ENCODE results near the gene ZNF205.

Gene ZNF205

DNA sequence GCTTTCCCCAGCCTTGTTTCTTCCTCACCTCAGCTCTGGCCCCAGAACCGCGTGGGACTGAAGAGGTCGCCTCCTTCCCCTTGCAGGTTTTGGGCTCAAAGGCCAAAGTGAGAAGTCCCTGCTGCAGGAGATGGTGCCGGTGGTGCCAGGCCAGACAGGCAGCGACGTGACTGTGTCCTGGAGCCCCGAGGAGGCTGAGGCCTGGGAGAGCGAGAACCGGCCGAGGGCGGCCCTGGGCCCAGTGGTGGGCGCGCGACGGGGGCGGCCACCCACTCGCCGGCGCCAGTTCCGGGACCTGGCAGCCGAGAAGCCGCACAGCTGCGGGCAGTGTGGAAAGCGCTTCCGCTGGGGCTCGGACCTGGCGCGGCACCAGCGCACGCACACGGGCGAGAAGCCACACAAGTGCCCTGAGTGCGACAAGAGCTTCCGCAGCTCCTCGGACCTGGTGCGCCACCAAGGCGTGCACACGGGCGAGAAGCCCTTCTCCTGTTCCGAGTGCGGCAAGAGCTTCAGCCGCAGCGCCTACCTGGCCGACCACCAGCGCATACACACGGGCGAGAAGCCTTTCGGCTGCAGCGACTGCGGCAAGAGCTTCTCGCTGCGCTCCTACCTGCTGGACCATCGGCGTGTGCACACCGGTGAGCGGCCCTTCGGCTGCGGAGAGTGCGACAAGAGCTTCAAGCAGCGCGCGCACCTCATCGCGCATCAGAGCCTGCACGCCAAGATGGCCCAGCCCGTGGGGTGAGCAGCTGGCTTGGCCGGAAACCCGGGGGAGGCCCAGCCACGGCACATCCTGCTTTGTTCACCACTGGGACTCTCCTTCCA, 28.4 kb downstream of the ZNF205 start:
- TF ChIP-seq, protein P1, sequence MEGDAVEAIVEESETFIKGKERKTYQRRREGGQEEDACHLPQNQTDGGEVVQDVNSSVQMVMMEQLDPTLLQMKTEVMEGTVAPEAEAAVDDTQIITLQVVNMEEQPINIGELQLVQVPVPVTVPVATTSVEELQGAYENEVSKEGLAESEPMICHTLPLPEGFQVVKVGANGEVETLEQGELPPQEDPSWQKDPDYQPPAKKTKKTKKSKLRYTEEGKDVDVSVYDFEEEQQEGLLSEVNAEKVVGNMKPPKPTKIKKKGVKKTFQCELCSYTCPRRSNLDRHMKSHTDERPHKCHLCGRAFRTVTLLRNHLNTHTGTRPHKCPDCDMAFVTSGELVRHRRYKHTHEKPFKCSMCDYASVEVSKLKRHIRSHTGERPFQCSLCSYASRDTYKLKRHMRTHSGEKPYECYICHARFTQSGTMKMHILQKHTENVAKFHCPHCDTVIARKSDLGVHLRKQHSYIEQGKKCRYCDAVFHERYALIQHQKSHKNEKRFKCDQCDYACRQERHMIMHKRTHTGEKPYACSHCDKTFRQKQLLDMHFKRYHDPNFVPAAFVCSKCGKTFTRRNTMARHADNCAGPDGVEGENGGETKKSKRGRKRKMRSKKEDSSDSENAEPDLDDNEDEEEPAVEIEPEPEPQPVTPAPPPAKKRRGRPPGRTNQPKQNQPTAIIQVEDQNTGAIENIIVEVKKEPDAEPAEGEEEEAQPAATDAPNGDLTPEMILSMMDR (IDR thresholded peaks at IDR 0.05; ENCODE audit: control insufficient read depth, insufficient read depth, low read depth, low read length, missing control alignments) = no peak
- no peak for DNase-seq (ENCODE audit: low read depth)
- no peak overlapping the region for H3K4me3 ChIP-seq (ENCODE audit: control insufficient read depth, low read depth, low read length)

DNA sequence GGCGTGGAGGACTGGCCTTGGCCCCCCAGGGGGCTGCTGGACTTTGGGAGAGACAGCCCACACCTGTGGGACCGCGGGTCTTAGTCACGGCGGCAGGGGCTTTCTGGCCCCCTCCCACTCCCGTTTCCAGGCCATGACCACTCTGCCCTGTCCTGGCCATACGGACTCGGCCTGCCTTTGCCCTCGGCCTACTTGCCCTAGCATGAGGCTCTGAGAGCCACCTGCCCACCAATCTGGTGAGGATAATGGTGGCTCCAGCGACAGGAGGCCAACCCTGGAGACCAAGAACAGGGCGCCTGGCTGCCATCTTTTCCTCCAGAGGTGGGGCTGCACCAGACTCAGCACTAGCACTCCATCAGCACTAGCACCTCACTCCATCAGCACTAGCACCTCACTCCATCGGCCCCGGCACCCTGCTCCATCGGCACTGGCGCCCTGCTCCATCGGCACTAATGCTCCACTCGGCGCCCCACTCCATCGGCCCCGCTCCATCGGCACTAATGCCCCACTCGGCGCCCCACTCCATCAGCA, 29.5 kb downstream of the ZNF205 start:
- DNase-seq (ENCODE audit: low read depth) = no peak
- H3K4me3 ChIP-seq (ENCODE audit: control insufficient read depth, low read depth, low read length) = no peak overlapping the region
- TF ChIP-seq, protein P1 (IDR thresholded peaks at IDR 0.05; ENCODE audit: control insufficient read depth, insufficient read depth, low read depth, low read length, missing control alignments) = no peak

DNA sequence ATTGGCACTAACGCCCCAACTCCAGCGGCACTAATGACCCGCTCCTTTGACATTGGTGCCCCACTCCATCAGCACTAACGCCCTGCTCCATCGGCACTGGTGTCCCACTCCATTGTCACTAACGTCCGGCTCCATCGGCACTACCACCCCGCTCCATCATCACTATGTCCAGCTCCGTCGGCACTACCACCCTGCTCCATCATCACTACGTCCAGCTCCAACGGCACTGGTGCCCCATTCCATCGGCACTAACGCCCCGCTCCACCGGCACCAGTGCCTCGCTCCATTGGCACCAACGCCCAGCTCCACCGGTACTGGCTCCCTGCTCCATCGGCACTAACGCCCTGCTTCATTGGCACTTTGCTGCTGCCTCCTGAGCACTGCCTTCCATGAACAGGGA, 29.9 kb downstream of the ZNF205 start:
- DNase-seq (ENCODE audit: low read depth) = no peak
- no peak overlapping the region for H3K4me3 ChIP-seq (ENCODE audit: control insufficient read depth, low read depth, low read length)
- TF ChIP-seq, protein P1 (IDR thresholded peaks at IDR 0.05; ENCODE audit: control insufficient read depth, insufficient read depth, low read depth, low read length, missing control alignments) = no peak

DNA sequence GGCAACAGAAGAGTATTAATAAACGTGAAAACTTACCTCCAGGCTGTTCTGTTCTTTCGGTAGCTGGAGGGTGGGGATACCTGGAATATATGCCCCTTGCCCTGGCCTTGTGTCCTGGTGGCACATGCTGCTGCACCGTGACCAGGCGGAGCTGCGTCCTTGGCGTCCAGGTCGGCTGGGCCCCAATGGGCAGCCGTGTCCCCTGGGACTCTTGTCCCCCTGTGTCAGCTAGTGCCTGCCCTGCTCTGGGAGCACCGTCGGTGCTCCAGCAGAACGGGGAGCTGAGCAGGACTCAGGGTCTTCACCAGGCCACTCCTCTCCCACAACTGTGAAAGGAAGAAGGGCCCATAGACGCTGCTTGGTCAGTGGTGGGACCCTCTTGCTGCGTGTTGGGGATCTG, 30.4 kb downstream of the ZNF205 start:
- TF ChIP-seq, protein P1 (IDR thresholded peaks at IDR 0.05; ENCODE audit: control insufficient read depth, insufficient read depth, low read depth, low read length, missing control alignments) = no peak
- no peak for DNase-seq (ENCODE audit: low read depth)
- no peak overlapping the region for H3K4me3 ChIP-seq (ENCODE audit: control insufficient read depth, low read depth, low read length)

DNA sequence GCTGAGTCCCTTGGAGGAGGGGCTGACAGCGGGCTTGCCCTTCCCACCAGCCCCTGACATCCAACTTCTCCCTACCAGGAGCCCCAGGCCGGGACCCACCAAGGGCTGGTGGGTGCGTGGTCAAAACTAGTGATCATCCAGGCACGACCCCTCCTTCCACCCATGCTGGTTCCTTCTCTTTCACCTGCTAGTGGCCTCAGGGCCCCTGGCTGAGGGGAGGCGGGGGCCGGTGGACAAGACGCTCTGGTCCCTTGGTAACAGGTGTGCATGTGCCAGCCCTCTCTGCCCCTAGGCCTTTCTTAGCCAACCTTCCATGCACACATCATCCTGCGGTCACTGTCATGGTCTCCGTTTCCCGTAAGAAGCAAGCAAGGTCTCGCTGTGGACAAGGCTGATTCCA, 30.8 kb downstream of the ZNF205 start:
- TF ChIP-seq, protein P1 (IDR thresholded peaks at IDR 0.05; ENCODE audit: control insufficient read depth, insufficient read depth, low read depth, low read length, missing control alignments) = no peak
- no peak overlapping the region for H3K4me3 ChIP-seq (ENCODE audit: control insufficient read depth, low read depth, low read length)
- no peak for DNase-seq (ENCODE audit: low read depth)

DNA sequence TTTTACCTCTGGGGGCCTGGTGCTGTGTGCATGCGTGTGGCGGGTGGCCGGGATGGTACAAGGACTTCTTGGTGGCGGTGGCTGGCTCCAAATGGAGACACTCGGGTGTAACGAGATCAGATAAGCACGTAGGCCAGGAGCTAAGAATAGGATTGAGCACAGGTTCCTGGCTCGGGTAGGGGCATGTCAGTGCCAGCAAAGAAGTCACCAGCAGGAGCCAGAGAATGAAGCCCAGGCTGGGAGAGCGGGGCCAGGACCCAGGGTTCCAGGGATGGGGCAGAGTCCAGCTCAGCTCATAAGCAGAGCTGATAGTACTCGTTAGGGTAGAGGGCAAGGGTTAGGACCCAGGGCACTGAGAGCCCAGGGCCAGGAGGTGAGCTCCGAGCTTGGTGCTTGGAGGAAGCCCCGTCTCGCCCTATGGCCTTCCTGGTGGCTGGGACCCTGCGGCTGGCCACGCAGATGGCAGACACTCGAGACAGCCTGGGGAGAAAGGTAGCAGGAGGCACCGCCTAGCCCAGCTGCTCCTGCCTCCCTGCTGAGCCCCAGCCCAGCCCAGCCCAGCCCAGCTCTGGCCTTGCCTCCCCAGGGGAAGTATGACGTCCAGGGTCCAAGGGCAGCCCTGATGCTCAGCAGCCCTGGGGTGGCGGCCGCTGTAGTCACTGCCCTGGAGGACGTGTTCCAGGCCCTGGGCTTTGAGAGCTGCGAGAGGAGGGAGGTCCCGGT, 31.4 kb downstream of the ZNF205 start:
- no peak overlapping the region for H3K4me3 ChIP-seq (ENCODE audit: control insufficient read depth, low read depth, low read length)
- DNase-seq (ENCODE audit: low read depth) = no peak
- TF ChIP-seq, protein P1 (IDR thresholded peaks at IDR 0.05; ENCODE audit: control insufficient read depth, insufficient read depth, low read depth, low read length, missing control alignments) = no peak

Data from AG09309 (cell line).